SK-N-SH (cell line): ENCODE measurements around the gene PRDM8. TPM values are rescaled to one million over a fixed set of nuclear protein-coding genes. Genes with fewer than 3 reads are reported as not detected.

Source experiments
- CTCF ChIA-PET: fragments of 300-600, 350-600 bp; formaldehyde crosslinking; extraction: SDS; loops from one replicate; lab custom pipeline; 2021; lab: Yijun Ruan, JAX
- POLR2A ChIA-PET: fragments of 350-600 bp; sonication (Branson Sonifier 250); formaldehyde crosslinking; extraction: SDS; loops from one replicate; lab custom pipeline; 2020; ENCODE audit warnings: antibody characterized with exemption, inconsistent platforms; lab: Yijun Ruan, JAX
- DNase-seq: peaks from one replicate; pipeline ENCODE4 v3.0.0; 2012
- H2AFZ ChIP-seq: fragments of 200-600 bp; sonication (generic); 2 replicates; pipeline ENCODE4 v1.8.1; 2016; ENCODE audit warnings: antibody characterized with exemption, mild to moderate bottlenecking, low read depth
- H3F3A ChIP-seq: fragments of 200-600 bp; sonication (generic); replicated peaks from 2 replicates; pipeline ENCODE3; 2016; ENCODE audit warnings: antibody characterized with exemption, mild to moderate bottlenecking; ENCODE audit not compliant: insufficient read depth
- H3K27ac ChIP-seq, 2 experiments: fragments of 200-500 bp in 1 of 2; fragments of 200-600 bp in 1 of 2; sonication (Bioruptor generic) in 1 of 2; sonication (generic), shearing (Covaris generic) in 1 of 2; 2 replicates each; pipeline versions ENCODE4 v1.5.1 to v1.6.1; 2014 to 2016; ENCODE audit warnings: low read depth in 2 of 2, inconsistent platforms in 1 of 2, low read length in 1 of 2, mild to moderate bottlenecking in 1 of 2, mixed read lengths in 1 of 2
- H3K27me3 ChIP-seq: fragments of 200-600 bp; sonication (generic), shearing (Covaris generic); 2 replicates; pipeline ENCODE4 v1.6.1; 2016; ENCODE audit warnings: mixed run types; ENCODE audit not compliant: insufficient read depth
- H3K36me3 ChIP-seq, 2 experiments: fragments of 200-500 bp in 1 of 2; fragments of 200-600 bp in 1 of 2; sonication (Bioruptor generic) in 1 of 2; sonication (generic) in 1 of 2; replicated peaks in 1 of 2; 2 replicates each; pipeline versions ENCODE3 to v1.5.1; 2014 to 2016; ENCODE audit warnings: low read length in 1 of 2, mild to moderate bottlenecking in 1 of 2; ENCODE audit not compliant: insufficient read depth in 2 of 2, control insufficient read depth in 1 of 2
- H3K4me1 ChIP-seq, 2 experiments: fragments of 200-500 bp in 1 of 2; fragments of 200-600 bp in 1 of 2; sonication (Bioruptor generic) in 1 of 2; sonication (generic), shearing (Covaris generic) in 1 of 2; 2 replicates each; pipeline versions ENCODE4 v1.5.1 to v1.6.1; 2014 to 2016; ENCODE audit warnings: low read depth in 1 of 2, low read length in 1 of 2, mixed run types in 1 of 2; ENCODE audit not compliant: insufficient read depth in 2 of 2, control insufficient read depth in 1 of 2
- H3K4me2 ChIP-seq: fragments of 200-600 bp; sonication (generic), shearing (Covaris generic); 2 replicates; pipeline ENCODE4 v1.6.1; 2017; ENCODE audit warnings: mixed run types
- H3K4me3 ChIP-seq, 2 experiments: fragments of 200-500 bp in 1 of 2; fragments of 200-600 bp in 1 of 2; sonication (Bioruptor generic) in 1 of 2; sonication (generic), shearing (Covaris generic) in 1 of 2; 2 replicates each; pipeline versions ENCODE4 v1.5.1 to v1.8.1; 2014 to 2016; ENCODE audit warnings: low read depth in 2 of 2, inconsistent platforms in 1 of 2, low read length in 1 of 2, mild to moderate bottlenecking in 1 of 2, mixed read lengths in 1 of 2, moderate library complexity in 1 of 2
- H3K79me2 ChIP-seq: fragments of 200-600 bp; sonication (generic); 2 replicates; pipeline ENCODE4 v1.8.1; 2017; ENCODE audit warnings: mild to moderate bottlenecking; ENCODE audit not compliant: insufficient read depth
- H3K9ac ChIP-seq: fragments of 200-600 bp; sonication (generic); 2 replicates; pipeline ENCODE4 v1.6.1; 2017; ENCODE audit warnings: mixed run types
- H3K9me2 ChIP-seq: fragments of 200-600 bp; sonication (generic); 2 replicates; pipeline ENCODE4 v1.6.1; 2017; ENCODE audit warnings: mixed run types
- H3K9me3 ChIP-seq: fragments of 200-600 bp; sonication (generic); 2 replicates; pipeline ENCODE4 v1.6.1; 2017; ENCODE audit warnings: mixed run types, mild to moderate bottlenecking, moderate library complexity
- H4K20me1 ChIP-seq: fragments of 200-600 bp; sonication (generic); 2 replicates; pipeline ENCODE4 v1.6.1; 2017; ENCODE audit warnings: mild to moderate bottlenecking, mixed run types; ENCODE audit not compliant: insufficient read depth
- CTCF ChIP-seq: fragments of 200-600 bp; sonication (generic); IDR thresholded peaks from 2 replicates; pipeline ENCODE4 v1.6.1; 2017; ENCODE audit warnings: antibody characterized with exemption, mild to moderate bottlenecking, moderate library complexity
- ELF1 ChIP-seq: IDR thresholded peaks from 2 replicates; pipeline ENCODE4 v1.4.0; 2012
- EZH2phosphoT487 ChIP-seq: fragments of 200-600 bp; sonication (generic); IDR thresholded peaks from 2 replicates; pipeline ENCODE4 v1.6.1; 2017; ENCODE audit warnings: low read depth, mixed run types, mild to moderate bottlenecking, antibody characterized with exemption, moderate library complexity, borderline replicate concordance
- FOSL2 ChIP-seq: IDR thresholded peaks from 2 replicates; pipeline ENCODE4 v1.4.0; 2012; ENCODE audit warnings: low read depth, mild to moderate bottlenecking, moderate library complexity, borderline replicate concordance
- FOXM1 ChIP-seq: IDR thresholded peaks from 2 replicates; pipeline ENCODE4 v1.4.0; 2012; ENCODE audit warnings: low read depth, mild to moderate bottlenecking
- GATA2 ChIP-seq: sonication (generic); formaldehyde crosslinking; IDR thresholded peaks from 2 replicates; pipeline ENCODE4 v1.5.0; 2020; ENCODE audit warnings: mild to moderate bottlenecking, missing genetic modification reagents
- JUND ChIP-seq: IDR thresholded peaks from 2 replicates; pipeline ENCODE4 v1.4.0; 2012
- MAX ChIP-seq: IDR thresholded peaks from 2 replicates; pipeline ENCODE4 v1.4.0; 2012; ENCODE audit warnings: low read depth
- MEF2A ChIP-seq: IDR thresholded peaks from 2 replicates; pipeline ENCODE4 v1.4.0; 2012; ENCODE audit warnings: low read depth, borderline replicate concordance
- NRF1 ChIP-seq: IDR thresholded peaks from 2 replicates; pipeline ENCODE4 v1.6.1; 2012; ENCODE audit warnings: low read depth, mild to moderate bottlenecking, low read length
- PBX3 ChIP-seq: IDR thresholded peaks from 2 replicates; pipeline ENCODE4; 2012
- POLR2AphosphoS5 ChIP-seq: IDR thresholded peaks from 2 replicates; pipeline ENCODE4 v1.6.1; 2012; ENCODE audit warnings: low read depth, low read length
- RFX5 ChIP-seq: IDR thresholded peaks from 2 replicates; pipeline ENCODE4 v1.6.1; 2012; ENCODE audit warnings: mild to moderate bottlenecking, improper control_type of control experiment, low read length
- RXRA ChIP-seq: IDR thresholded peaks from 2 replicates; pipeline ENCODE4 v1.4.0; 2012; ENCODE audit warnings: low read depth, mild to moderate bottlenecking, borderline replicate concordance
- SIN3A ChIP-seq: IDR thresholded peaks from 2 replicates; pipeline ENCODE4 v1.6.1; 2012; ENCODE audit warnings: low read depth, mild to moderate bottlenecking, low read length, moderate library complexity, borderline replicate concordance
- SMC3 ChIP-seq: IDR thresholded peaks from 2 replicates; pipeline ENCODE4 v1.6.1; 2012; ENCODE audit warnings: low read depth, low read length, improper control_type of control experiment
- USF1 ChIP-seq: IDR thresholded peaks from 2 replicates; pipeline ENCODE4 v1.4.0; 2012; ENCODE audit warnings: low read depth, borderline replicate concordance
- ZBTB33 ChIP-seq: IDR thresholded peaks from 2 replicates; pipeline ENCODE4 v1.4.0; 2012; ENCODE audit warnings: low read depth, borderline replicate concordance
- WGBS: methylation state at CpG from one replicate; pipeline ENCODE4 v1.1.6; 2017; ENCODE audit warnings: low lambda C conversion rate; 5-methylcytosine and 5-hydroxymethylcytosine counted together
- polyA plus RNA-seq, 3 experiments: library from polyadenylated mRNA; depleted of rRNA; stranded (reverse); fragments of >200 nt; gene quantifications; 2 replicates each; pipeline ENCODE4 v1.2.3, GENCODE V29; 2012

Gene PRDM8
- polyA plus RNA-seq, 1 of the 3 experiments (the other 2 are of a cell fraction) = 3.5 TPM

- H3K9ac ChIP-seq = no peak overlapping the region
- 96% methylated on average over 2 of the region's 2 CpGs for WGBS
- POLR2A ChIA-PET = no interaction called here
- TF ChIP-seq RFX5 (no peak), ZBTB33 (no peak), SMC3 (no peak), USF1 (no peak), POLR2AphosphoS5 (no peak), EZH2phosphoT487 (no peak), JUND (no peak), ELF1 (no peak), NRF1 (no peak), RXRA (no peak), FOSL2 (no peak), GATA2 (CRISPR knock-in tag) (no peak), MEF2A (no peak), SIN3A (no peak), CTCF (no peak), PBX3 (no peak), FOXM1 (no peak), MAX (no peak)
- TF ChIP-seq, all 33 proteins: peak for 0
- no peaks in the 10 kb centered on the region for H3K9me3 ChIP-seq
- CTCF ChIA-PET = interaction anchor here (1.1 to 2.8 kb wide), 4 partner anchors 15 to 27 kb away, joined by 3 to 11 read pairs (median 4); no protein-coding TSS in a partner anchor
- H3K4me1 ChIP-seq = peaks cover 0 to 13% of the 10 kb centered on the region in 2 experiments; a peak in 3 of 4 replicates
- no peak for DNase-seq
- H3K4me2 ChIP-seq = no peak overlapping the region
- no peaks in the 10 kb centered on the region for H4K20me1 ChIP-seq
- no peaks in the 10 kb centered on the region for H3K79me2 ChIP-seq
- no peaks in the 10 kb centered on the region for H3K36me3 ChIP-seq
- no peaks in the 10 kb centered on the region for H3K27me3 ChIP-seq
- H2AFZ ChIP-seq = no peak overlapping the region
- H3K4me3 ChIP-seq = no peak overlapping the region
- H3K9me2 ChIP-seq = no peaks in the 10 kb centered on the region
- H3F3A ChIP-seq = peaks cover 22% of the 10 kb centered on the region
- no peak overlapping the region for H3K27ac ChIP-seq
These were observed 40.9 kb upstream of the PRDM8 start for GRCh38 chr4:80156410-80156809.
